GM12878 (cell line): ENCODE measurements around the gene MRPL49. TPM values are rescaled to one million over a fixed set of nuclear protein-coding genes. Genes with fewer than 3 reads are reported as not detected.

Experiments used
- ATAC-seq: fragments of 200-7000 bp; cut with Tn5 transposase; 3 replicates; pipeline ENCODE4 v1.9.1; 2020; ENCODE audit warnings: mild to moderate bottlenecking, moderate library complexity
- BruUV-seq: library from RNA; stranded (reverse); fragments of 400-500 nt; replicated peaks from 2 replicates; lab custom pipeline; 2021; lab: Mats Ljungman, UMichigan
- CTCF ChIA-PET: fragments of 300-600 bp; sonication (Branson Sonifier 250); formaldehyde crosslinking; extraction: SDS; loops from one replicate; lab custom pipeline; 2021; ENCODE audit warnings: inconsistent platforms; lab: Yijun Ruan, JAX
- POLR2A ChIA-PET: fragments of 350-600 bp; formaldehyde crosslinking; extraction: SDS; loops from one replicate; lab custom pipeline; 2021; ENCODE audit warnings: inconsistent platforms; lab: Charles Lee
- RAD21 ChIA-PET: fragments of 300-600 bp; sonication (Branson Sonifier 250); formaldehyde crosslinking; loops from one replicate; lab custom pipeline; 2023; ENCODE audit warnings: antibody characterized with exemption; ENCODE audit not compliant: unreplicated experiment; lab: Charles Lee
- SMC1A ChIA-PET: fragments of 300-600 bp; sonication (Branson Sonifier 250); formaldehyde crosslinking; loops from one replicate; lab custom pipeline; 2023; ENCODE audit not compliant: unreplicated experiment, uncharacterized antibody; lab: Charles Lee
- DNase-seq: peaks from one replicate; pipeline ENCODE4 v3.0.0-alpha.2; 2011; ENCODE audit warnings: low read depth, low spot score
- FAIRE-seq: peaks from 3 replicates; lab custom pipeline; 2011; peaks lifted over from hg19 to GRCh38; lab: Jason Lieb, UNC
- H2AFZ ChIP-seq: 2 replicates; pipeline ENCODE4 v1.6.0; 2011; ENCODE audit warnings: low read depth, low read length, control low read depth; ENCODE audit not compliant: control insufficient read depth
- H3K27ac ChIP-seq: 2 replicates; pipeline ENCODE4 v1.5.1; 2011; ENCODE audit warnings: control low read depth; ENCODE audit not compliant: control insufficient read depth, insufficient read depth
- H3K27me3 ChIP-seq, 2 experiments: replicated peaks in 1 of 2; 2 replicates each; pipeline versions ENCODE4 v1.6.0 to v1.6.1; 2011; ENCODE audit warnings: low read length in 1 of 2; ENCODE audit not compliant: control insufficient read depth in 2 of 2, insufficient read depth in 2 of 2
- H3K36me3 ChIP-seq, 2 experiments: 2 replicates each; pipeline ENCODE4 v1.5.1; 2011; ENCODE audit warnings: low read length in 1 of 2; ENCODE audit not compliant: control insufficient read depth in 2 of 2, insufficient read depth in 2 of 2
- H3K4me1 ChIP-seq: 2 replicates; pipeline ENCODE4 v1.6.1; 2011; ENCODE audit warnings: mild to moderate bottlenecking, low read length, moderate library complexity, mixed read lengths; ENCODE audit not compliant: control insufficient read depth, insufficient read depth
- H3K4me2 ChIP-seq: 2 replicates; pipeline ENCODE4 v1.6.0; 2011; ENCODE audit warnings: control low read depth; ENCODE audit not compliant: control insufficient read depth, insufficient read depth
- H3K4me3 ChIP-seq: fragments of 200-600 bp; sonication (generic); 2 replicates; pipeline ENCODE4 v1.5.1; 2016
- H3K79me2 ChIP-seq: 2 replicates; pipeline ENCODE4 v1.6.0; 2011; ENCODE audit warnings: low read length; ENCODE audit not compliant: control insufficient read depth, insufficient read depth
- H3K9ac ChIP-seq: 2 replicates; pipeline ENCODE4 v1.8.0; 2011; ENCODE audit warnings: low read length, control low read depth, mixed read lengths; ENCODE audit not compliant: control insufficient read depth, insufficient read depth
- H3K9me3 ChIP-seq: replicated peaks from 3 replicates; pipeline ENCODE4 v1.5.1; 2011; ENCODE audit warnings: mild to moderate bottlenecking, low read length; ENCODE audit not compliant: control insufficient read depth, insufficient read depth
- H4K20me1 ChIP-seq: 2 replicates; pipeline ENCODE4 v1.6.0; 2011; ENCODE audit not compliant: control insufficient read depth, insufficient read depth
- CBX3 ChIP-seq: fragments of 200-600 bp; sonication (generic); IDR thresholded peaks from 2 replicates; pipeline ENCODE4 v1.6.1; 2016; ENCODE audit warnings: low read depth, borderline replicate concordance
- EED ChIP-seq: sonication (generic); IDR thresholded peaks from 2 replicates; pipeline ENCODE4 v1.6.1; 2016; ENCODE audit warnings: antibody characterized with exemption, low read depth
- HCFC1 ChIP-seq: fragments of 150-350 bp; IDR thresholded peaks from 2 replicates; pipeline ENCODE4 v1.6.1; 2014; ENCODE audit warnings: low read length
- HDAC6 ChIP-seq: fragments of 200-600 bp; sonication (generic); IDR thresholded peaks from one replicate; pipeline ENCODE4 v1.8.0; 2017; ENCODE audit warnings: antibody characterized with exemption; ENCODE audit not compliant: unreplicated experiment
- KLF5 ChIP-seq: fragments of 450-650 bp; IDR thresholded peaks from 2 replicates; pipeline ENCODE4 v1.6.1; 2014; ENCODE audit warnings: mild to moderate bottlenecking; ENCODE audit not compliant: partially characterized antibody
- NRF1 ChIP-seq: conservative IDR thresholded peaks from 2 replicates; pipeline ENCODE4 v1.6.1; 2011; ENCODE audit warnings: mild to moderate bottlenecking, low read depth, low read length, improper control_type of control experiment
- POLR2AphosphoS5 ChIP-seq: IDR thresholded peaks from 2 replicates; pipeline ENCODE4 v1.6.1; 2011; ENCODE audit warnings: mild to moderate bottlenecking, low read length, inconsistent platforms
- TARDBP ChIP-seq: IDR thresholded peaks from 2 replicates; pipeline ENCODE4 v1.6.1; 2016; ENCODE audit warnings: borderline replicate concordance
- YBX1 ChIP-seq: fragments of 450-650 bp; IDR thresholded peaks from 2 replicates; pipeline ENCODE4 v1.6.1; 2016; ENCODE audit warnings: antibody characterized with exemption
- ZNF274 ChIP-seq: IDR thresholded peaks from one replicate; pipeline ENCODE4 v1.8.0; 2011; ENCODE audit not compliant: insufficient read length, insufficient read depth
- ZSCAN29 ChIP-seq: fragments of 450-650 bp; IDR thresholded peaks from 2 replicates; pipeline ENCODE4 v1.6.1; 2017; ENCODE audit warnings: mild to moderate bottlenecking, moderate library complexity
- WGBS: methylation state at CpG from one replicate; pipeline ENCODE4 v1.1.6; 2016; ENCODE audit warnings: low lambda C conversion rate; ENCODE audit not compliant: insufficient replicate concordance, insufficient coverage; ENCODE audit errors: missing lambda C conversion rate; 5-methylcytosine and 5-hydroxymethylcytosine counted together
- in situ Hi-C: fragments of 300-500 bp; cut with MboI; formaldehyde crosslinking; loops from 9 replicates; pipeline ENCODE4 v1.14.3; 2018; ENCODE audit warnings: mixed read lengths
- intact Hi-C: fragments of 100-400 bp; cut with micrococcal nuclease; formaldehyde crosslinking; loops from one replicate; pipeline ENCODE4 v1.14.2; 2022; ENCODE audit not compliant: unreplicated experiment
- polyA plus RNA-seq, 11 experiments: library from polyadenylated mRNA; depleted of rRNA in 4 of 11; unstranded in 6 of 11; stranded (reverse) in 5 of 11; fragments of >200 nt; fragmentation: Nextera tagmentation in 4 of 11; fragmentation: Illumina TruSeq in 1 of 11; extraction: Ambion mirVana in 4 of 11; extraction: Trizol in 1 of 11; gene quantifications; 1 replicate in 1 of 11; 2 replicates in 10 of 11; pipeline versions ENCODE4 v1.2.1 to v1.2.3, GENCODE V29; 2011 to 2016; ENCODE audit warnings: inconsistent platforms in 2 of 11, missing spikeins in 2 of 11, low read depth in 1 of 11
- total RNA-seq, 4 experiments: library from RNA; depleted of rRNA in 3 of 4; stranded (reverse); fragments of >200 nt in 3 of 4; fragmentation: Illumina TruSeq in 1 of 4; extraction: Trizol in 1 of 4; gene quantifications; 2 replicates each; pipeline versions ENCODE4 v1.2.1 to v1.2.3, GENCODE V29; 2013 to 2021
- TF ChIP-seq, protein P1 (sequence below): IDR thresholded peaks from 2 replicates; pipeline ENCODE4 v1.6.1; 2012; ENCODE audit warnings: low read depth, low read length, improper control_type of control experiment
- TF ChIP-seq, protein P2 (sequence below): IDR thresholded peaks from 2 replicates; pipeline ENCODE4 v1.6.1; 2012; ENCODE audit warnings: low read depth, low read length, improper control_type of control experiment
- TF ChIP-seq, protein P3 (sequence below): fragments of 450-650 bp; IDR thresholded peaks from 2 replicates; pipeline ENCODE4 v1.6.1; 2017; ENCODE audit warnings: low read depth, mild to moderate bottlenecking, moderate library complexity
- TF ChIP-seq, protein P4 (sequence below): fragments of 450-650 bp; formaldehyde crosslinking; IDR thresholded peaks from 2 replicates; pipeline ENCODE4 v1.5.0; 2022; ENCODE audit warnings: mild to moderate bottlenecking, missing genetic modification characterization

The MRPL49 gene
- total and polyA plus RNA-seq, 10 of the 15 experiments (the other 5 are each of a cell fraction or from before 2014, with no cell fraction given), result 42.0 to 116 (median 71.7) TPM

DNA sequence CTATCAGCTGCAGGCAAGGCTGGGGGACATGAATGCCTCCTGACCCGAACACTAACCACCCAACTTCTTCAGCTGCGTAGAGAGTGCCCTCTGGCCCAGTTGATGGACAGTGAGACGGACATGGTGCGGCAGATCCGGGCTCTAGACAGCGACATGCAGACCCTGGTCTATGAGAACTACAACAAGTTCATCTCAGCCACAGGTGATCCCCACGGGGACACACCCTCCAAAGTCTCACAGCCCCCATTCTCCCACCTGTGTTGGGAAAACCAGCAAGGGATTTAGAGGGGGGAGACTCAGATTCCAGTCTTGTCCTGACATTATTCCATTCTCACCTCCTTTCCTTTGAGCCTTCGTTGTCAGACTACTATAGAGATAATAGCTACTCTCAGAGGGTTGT lies 25.2 kb upstream of the MRPL49 start:
- H3K27ac ChIP-seq, result no peak overlapping the region
- no peaks in the 10 kb centered on the region for H4K20me1 ChIP-seq
- intact Hi-C loops, result loop anchor here (5.0 kb wide), 1 partner anchor 85 kb away; the partner anchor contains the start of gene ARL2
- H3K27me3 ChIP-seq, result no peaks in the 10 kb centered on the region
- no peaks in the 10 kb centered on the region for H3K9me3 ChIP-seq
- no peak for ATAC-seq
- ChIA-PET POLR2A (interaction anchor here (1.3 to 2.2 kb wide), 3 partner anchors 13 to 82 kb away, joined by 4 to 11 read pairs (median 5); partner anchors contain the start of genes ARL2, CDCA5, TM7SF2 and ZFPL1), SMC1A (interaction anchor here (2.0 to 3.7 kb wide), 2 partner anchors 14 to 249 kb away, joined by 6 to 18 read pairs; partner anchors contain the start of gene TM7SF2), CTCF (interaction anchor here (0.9 to 7.0 kb wide), 6 partner anchors 15 to 85 kb away, joined by 3 to 76 read pairs (median 10); partner anchors contain the start of genes ARL2, CAPN1, FAU and TM7SF2), RAD21 (interaction anchor here (1.3 to 1.8 kb wide), 3 partner anchors 56 to 249 kb away, joined by 4 to 6 read pairs (median 5); partner anchors contain the start of gene SAC3D1)
- 33% methylated on average over 8 of the region's 8 CpGs for WGBS
- DNase-seq, result no peak
- H3K79me2 ChIP-seq, result peaks cover 9% of the 10 kb centered on the region
- no peak for FAIRE-seq
- H3K4me2 ChIP-seq, result peak overlapping the region; percentile 96
- peak overlapping the region; percentile 69; the same call in 1 of the 2 replicates for H3K9ac ChIP-seq
- in situ Hi-C loops, result no loop called here
- 0 out of 4 replicates have a peak, but pooled peaks cover 0 to 3% of the 10 kb centered on the region in 2 experiments for H3K36me3 ChIP-seq
- H3K4me3 ChIP-seq, result peak overlapping the region; percentile 96
- TSS peak; percentile 57 for BruUV-seq
- peaks cover 4% of the 10 kb centered on the region for H3K4me1 ChIP-seq
- no peak overlapping the region for H2AFZ ChIP-seq
- TF ChIP-seq HCFC1, result no peak
- no peak for TF ChIP-seq ZSCAN29
- no peak for TF ChIP-seq POLR2AphosphoS5
- TF ChIP-seq ZNF274, result no peak
- TF ChIP-seq, protein P1, sequence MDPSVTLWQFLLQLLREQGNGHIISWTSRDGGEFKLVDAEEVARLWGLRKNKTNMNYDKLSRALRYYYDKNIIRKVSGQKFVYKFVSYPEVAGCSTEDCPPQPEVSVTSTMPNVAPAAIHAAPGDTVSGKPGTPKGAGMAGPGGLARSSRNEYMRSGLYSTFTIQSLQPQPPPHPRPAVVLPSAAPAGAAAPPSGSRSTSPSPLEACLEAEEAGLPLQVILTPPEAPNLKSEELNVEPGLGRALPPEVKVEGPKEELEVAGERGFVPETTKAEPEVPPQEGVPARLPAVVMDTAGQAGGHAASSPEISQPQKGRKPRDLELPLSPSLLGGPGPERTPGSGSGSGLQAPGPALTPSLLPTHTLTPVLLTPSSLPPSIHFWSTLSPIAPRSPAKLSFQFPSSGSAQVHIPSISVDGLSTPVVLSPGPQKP, result no peak
- no peak for TF ChIP-seq NRF1
- TF ChIP-seq, protein P2, sequence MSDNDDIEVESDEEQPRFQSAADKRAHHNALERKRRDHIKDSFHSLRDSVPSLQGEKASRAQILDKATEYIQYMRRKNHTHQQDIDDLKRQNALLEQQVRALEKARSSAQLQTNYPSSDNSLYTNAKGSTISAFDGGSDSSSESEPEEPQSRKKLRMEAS, result no peak
- no peak for TF ChIP-seq YBX1
- TF ChIP-seq, protein P3, sequence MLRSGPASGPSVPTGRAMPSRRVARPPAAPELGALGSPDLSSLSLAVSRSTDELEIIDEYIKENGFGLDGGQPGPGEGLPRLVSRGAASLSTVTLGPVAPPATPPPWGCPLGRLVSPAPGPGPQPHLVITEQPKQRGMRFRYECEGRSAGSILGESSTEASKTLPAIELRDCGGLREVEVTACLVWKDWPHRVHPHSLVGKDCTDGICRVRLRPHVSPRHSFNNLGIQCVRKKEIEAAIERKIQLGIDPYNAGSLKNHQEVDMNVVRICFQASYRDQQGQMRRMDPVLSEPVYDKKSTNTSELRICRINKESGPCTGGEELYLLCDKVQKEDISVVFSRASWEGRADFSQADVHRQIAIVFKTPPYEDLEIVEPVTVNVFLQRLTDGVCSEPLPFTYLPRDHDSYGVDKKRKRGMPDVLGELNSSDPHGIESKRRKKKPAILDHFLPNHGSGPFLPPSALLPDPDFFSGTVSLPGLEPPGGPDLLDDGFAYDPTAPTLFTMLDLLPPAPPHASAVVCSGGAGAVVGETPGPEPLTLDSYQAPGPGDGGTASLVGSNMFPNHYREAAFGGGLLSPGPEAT, result no peak
- TF ChIP-seq KLF5, result no peak
- TF ChIP-seq HDAC6, result no peak
- TF ChIP-seq, protein P4, sequence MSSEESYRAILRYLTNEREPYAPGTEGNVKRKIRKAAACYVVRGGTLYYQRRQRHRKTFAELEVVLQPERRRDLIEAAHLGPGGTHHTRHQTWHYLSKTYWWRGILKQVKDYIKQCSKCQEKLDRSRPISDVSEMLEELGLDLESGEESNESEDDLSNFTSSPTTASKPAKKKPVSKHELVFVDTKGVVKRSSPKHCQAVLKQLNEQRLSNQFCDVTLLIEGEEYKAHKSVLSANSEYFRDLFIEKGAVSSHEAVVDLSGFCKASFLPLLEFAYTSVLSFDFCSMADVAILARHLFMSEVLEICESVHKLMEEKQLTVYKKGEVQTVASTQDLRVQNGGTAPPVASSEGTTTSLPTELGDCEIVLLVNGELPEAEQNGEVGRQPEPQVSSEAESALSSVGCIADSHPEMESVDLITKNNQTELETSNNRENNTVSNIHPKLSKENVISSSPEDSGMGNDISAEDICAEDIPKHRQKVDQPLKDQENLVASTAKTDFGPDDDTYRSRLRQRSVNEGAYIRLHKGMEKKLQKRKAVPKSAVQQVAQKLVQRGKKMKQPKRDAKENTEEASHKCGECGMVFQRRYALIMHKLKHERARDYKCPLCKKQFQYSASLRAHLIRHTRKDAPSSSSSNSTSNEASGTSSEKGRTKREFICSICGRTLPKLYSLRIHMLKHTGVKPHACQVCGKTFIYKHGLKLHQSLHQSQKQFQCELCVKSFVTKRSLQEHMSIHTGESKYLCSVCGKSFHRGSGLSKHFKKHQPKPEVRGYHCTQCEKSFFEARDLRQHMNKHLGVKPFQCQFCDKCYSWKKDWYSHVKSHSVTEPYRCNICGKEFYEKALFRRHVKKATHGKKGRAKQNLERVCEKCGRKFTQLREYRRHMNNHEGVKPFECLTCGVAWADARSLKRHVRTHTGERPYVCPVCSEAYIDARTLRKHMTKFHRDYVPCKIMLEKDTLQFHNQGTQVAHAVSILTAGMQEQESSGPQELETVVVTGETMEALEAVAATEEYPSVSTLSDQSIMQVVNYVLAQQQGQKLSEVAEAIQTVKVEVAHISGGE (CRISPR knock-in tag), result no peak
- no peak for TF ChIP-seq EED
- no peak for TF ChIP-seq TARDBP
- no peak for TF ChIP-seq CBX3
